Measurements from ENCODE around the gene MAP4K5.

- no peak for TF ChIP-seq CTCF (IDR thresholded peaks at IDR 0.05 in 8 of 11, conservative IDR thresholded peaks at IDR 0.05 in 3 of 11)
- TF ChIP-seq POLR2A (IDR thresholded peaks at IDR 0.05), result no peak
These were observed 56.9 kb downstream of the MAP4K5 start for GRCh38 chr14:50475460-50475859.

All from spleen (tissue), 7 donors.